Measurements from ENCODE around the gene USP44.
"Not testable (repeated sequence)": the region's sequence is repeated elsewhere in the genome, so short reads cannot be mapped to it uniquely, and the experiment has no call there.

The USP44 gene

GRCh38 chr12:95497031-95497430, 54.2 kb downstream of the USP44 start:
- no peak overlapping the region for H3K4me3 ChIP-seq (ENCODE audit: low read length)
- no peak for TF ChIP-seq CTCF (conservative IDR thresholded peaks at IDR 0.05; ENCODE audit: low read depth, low read length)
- no peak for DNase-seq (ENCODE audit: low read depth)

- H3K4me3 ChIP-seq (ENCODE audit: low read length): no peak overlapping the region
- TF ChIP-seq CTCF (conservative IDR thresholded peaks at IDR 0.05; ENCODE audit: low read depth, low read length): no peak
- no peak for DNase-seq (ENCODE audit: low read depth)
Observed at GRCh38 chr12:95495433-95495832, 55.8 kb downstream of the USP44 start.

GRCh38 chr12:95494888-95495287, 56.4 kb downstream of the USP44 start:
- H3K4me3 ChIP-seq (ENCODE audit: low read length): no peak overlapping the region
- TF ChIP-seq CTCF (conservative IDR thresholded peaks at IDR 0.05; ENCODE audit: low read depth, low read length): no peak
- DNase-seq (ENCODE audit: low read depth): no peak

- TF ChIP-seq CTCF (conservative IDR thresholded peaks at IDR 0.05; ENCODE audit: low read depth, low read length): no peak
- no peak overlapping the region for H3K4me3 ChIP-seq (ENCODE audit: low read length)
- DNase-seq (ENCODE audit: low read depth): no peak
Observed at GRCh38 chr12:95492462-95492861, 58.8 kb downstream of the USP44 start.

- no peak for TF ChIP-seq CTCF (conservative IDR thresholded peaks at IDR 0.05; ENCODE audit: low read depth, low read length)
- H3K4me3 ChIP-seq (ENCODE audit: low read length): no peak overlapping the region
- DNase-seq (ENCODE audit: low read depth): no peak
Observed at GRCh38 chr12:95487024-95487423, 64.3 kb downstream of the USP44 start.

- H3K4me3 ChIP-seq (ENCODE audit: low read length): no peak overlapping the region
- TF ChIP-seq CTCF (conservative IDR thresholded peaks at IDR 0.05; ENCODE audit: low read depth, low read length): no peak
- no peak for DNase-seq (ENCODE audit: low read depth)
Observed at GRCh38 chr12:95484524-95484923, 66.8 kb downstream of the USP44 start.

- not testable (repeated sequence) for H3K4me3 ChIP-seq (ENCODE audit: low read length); DNase-seq (ENCODE audit: low read depth)
Observed at GRCh38 chr12:95482564-95482963, 68.7 kb downstream of the USP44 start.

- TF ChIP-seq CTCF (conservative IDR thresholded peaks at IDR 0.05; ENCODE audit: low read depth, low read length): no peak
- no peak overlapping the region for H3K4me3 ChIP-seq (ENCODE audit: low read length)
- DNase-seq (ENCODE audit: low read depth): no peak
Observed at GRCh38 chr12:95481888-95482287, 69.4 kb downstream of the USP44 start.

Data from retinal pigment epithelial cell (primary cell).